Peyer's patch (tissue), 4 donors: ENCODE measurements around the gene ANGPTL4. TPM values are rescaled to one million over a fixed set of nuclear protein-coding genes. Genes with fewer than 3 reads are reported as not detected.

Source experiments
- DNase-seq, 3 donors: peaks; one replicate each; pipeline ENCODE4 v3.0.0-alpha.2; 2017 to 2019
- H3K27ac ChIP-seq, 4 donors: fragments of 200-600 bp; sonication (generic); one replicate each; pipeline ENCODE4 v1.5.1; 2016 to 2019
- H3K27me3 ChIP-seq, 2 donors: fragments of 200-600 bp; sonication (generic); one replicate each; pipeline ENCODE4 v1.5.1; 2019
- H3K36me3 ChIP-seq, 3 donors: fragments of 200-600 bp; sonication (generic); one replicate each; pipeline ENCODE4 v1.5.1; 2016 to 2019
- H3K4me1 ChIP-seq, 4 donors: fragments of 200-600 bp; sonication (generic); one replicate each; pipeline ENCODE4 v1.5.1; 2016 to 2019
- H3K4me3 ChIP-seq, 4 donors: fragments of 200-600 bp; sonication (generic); 1 replicate in 3 of 4; 2 replicates in 1 of 4; pipeline ENCODE4 v1.5.1; 2016 to 2019; ENCODE audit warnings: mild to moderate bottlenecking in 1 of 4
- H3K9me3 ChIP-seq, 4 donors: fragments of 200-600 bp; sonication (generic); one replicate each; pipeline ENCODE4 v1.5.1; 2016 to 2019; ENCODE audit warnings: mild to moderate bottlenecking in 1 of 4
- CTCF ChIP-seq, 6 experiments: fragments of 450-650 bp in 4 of 6; fragments of 200-600 bp in 2 of 6; sonication (generic) in 1 of 6; IDR thresholded peaks; one replicate each; pipeline ENCODE4 v1.5.1; 2017 to 2019; ENCODE audit warnings: antibody characterized with exemption in 6 of 6, mild to moderate bottlenecking in 3 of 6, moderate library complexity in 1 of 6
- POLR2A ChIP-seq, 2 donors: fragments of 450-650 bp; IDR thresholded peaks; one replicate each; pipeline ENCODE4 v1.5.1; 2017; ENCODE audit warnings: antibody characterized with exemption in 2 of 2, mild to moderate bottlenecking in 2 of 2, moderate library complexity in 2 of 2
- total RNA-seq, 4 donors: library from RNA; depleted of rRNA; stranded (reverse); fragments of >200 nt; gene quantifications; one replicate each; pipeline ENCODE4 v1.1.0, GENCODE V29; 2016

The ANGPTL4 gene
- total RNA-seq, 4 donors from 2014 or later, result 22.6 to 82.1 (median 29.9) TPM

DNA sequence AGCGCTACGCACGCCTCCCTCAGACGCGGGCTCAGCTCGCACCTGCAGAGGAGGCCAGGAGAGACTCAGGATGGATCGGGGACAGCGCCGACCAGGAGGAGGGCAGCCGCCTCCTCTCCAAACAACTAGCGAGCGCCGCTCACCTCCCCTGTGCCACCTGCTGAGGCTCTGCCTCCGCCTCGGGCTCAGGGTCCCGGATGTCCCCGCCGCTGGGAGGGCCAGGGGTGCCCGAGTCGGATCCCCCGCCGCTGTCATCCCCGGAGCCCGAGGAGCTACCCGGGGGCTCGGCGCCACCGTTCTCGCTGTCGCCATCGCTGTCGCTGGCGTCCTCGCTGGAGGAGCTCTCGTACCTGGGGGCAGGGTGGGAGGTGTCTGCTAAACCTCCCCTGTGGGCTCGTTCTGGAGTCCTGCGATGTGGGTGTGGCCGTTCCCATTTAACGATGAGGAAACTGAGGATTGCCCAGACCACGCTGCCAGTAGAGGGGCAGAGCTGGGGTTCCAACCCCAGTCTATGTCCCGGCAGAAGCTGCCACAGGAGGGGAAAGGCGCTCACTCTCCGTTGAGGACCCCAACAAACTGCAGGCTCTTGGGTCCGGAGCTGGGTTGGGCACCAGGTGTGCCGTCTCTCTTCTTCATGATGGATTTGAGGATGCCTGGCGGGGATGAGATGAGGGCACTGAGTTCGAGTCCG lies 30.0 kb upstream of the ANGPTL4 start:
- Histone ChIP-seq H3K4me3 (no peak overlapping the region), H3K27me3 (peaks cover 0 to 21% of the 10 kb centered on the region in 2 donors), H3K4me1 (peaks cover 0 to 26% (median 7%) of the 10 kb centered on the region in 4 donors), H3K36me3 (no peaks in the 10 kb centered on the region), H3K9me3 (no peaks in the 10 kb centered on the region), H3K27ac (no peak overlapping the region)
- no peak for TF ChIP-seq POLR2A (IDR thresholded peaks at IDR 0.05)
- TF ChIP-seq CTCF (IDR thresholded peaks at IDR 0.05), result no peak
- DNase-seq, result no peak

DNA sequence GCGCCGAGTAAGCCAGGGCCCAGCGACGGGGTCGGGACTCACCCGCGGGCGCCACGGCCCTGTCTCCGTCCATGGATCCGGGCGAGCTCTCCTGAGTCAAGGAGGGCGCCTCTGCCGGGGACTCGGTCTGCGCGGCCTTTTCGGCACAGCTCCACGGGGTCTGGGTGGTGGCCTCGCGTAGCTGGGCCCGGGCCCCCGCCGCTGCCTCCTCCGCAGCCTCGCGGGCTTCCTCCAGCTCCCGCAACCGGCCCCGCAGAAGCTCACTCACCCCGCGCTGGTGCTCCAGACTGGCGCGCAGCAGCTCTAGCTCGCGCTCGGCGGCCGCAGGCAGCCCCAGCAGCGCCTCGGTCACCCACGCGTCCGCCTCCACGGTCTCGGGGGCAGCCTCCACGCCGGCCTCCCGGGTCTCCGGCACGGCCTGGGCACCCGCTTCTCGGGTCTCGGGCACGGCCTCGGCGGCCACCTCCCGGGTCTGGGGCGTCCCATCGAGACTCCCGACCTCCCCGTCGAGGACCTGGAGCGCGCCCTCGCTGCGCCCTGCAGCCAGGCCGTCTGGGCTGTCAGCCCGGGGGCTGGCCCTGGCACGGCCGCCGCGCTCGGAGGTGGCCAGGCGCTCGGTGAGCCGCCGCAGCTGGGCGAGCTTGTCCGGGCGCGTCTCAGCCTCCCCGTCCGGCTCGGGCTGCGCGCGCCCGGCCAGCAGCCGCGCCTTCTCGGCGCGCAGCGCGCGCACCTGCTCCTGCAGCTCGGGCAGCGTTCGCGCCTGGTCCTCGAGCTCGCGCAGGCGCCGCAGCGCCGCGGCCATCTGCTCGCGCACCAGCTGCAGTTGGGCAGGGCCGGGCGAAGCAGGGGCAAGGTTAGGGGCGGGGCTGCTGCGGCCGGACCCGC lies 29.3 kb upstream of the ANGPTL4 start:
- H3K4me1 ChIP-seq, result peaks cover 0 to 26% (median 7%) of the 10 kb centered on the region in 4 donors
- no peak for TF ChIP-seq POLR2A (IDR thresholded peaks at IDR 0.05)
- no peak for TF ChIP-seq CTCF (IDR thresholded peaks at IDR 0.05)
- H3K27me3 ChIP-seq, result peaks cover 0 to 21% of the 10 kb centered on the region in 2 donors
- H3K9me3 ChIP-seq, result no peaks in the 10 kb centered on the region
- H3K27ac ChIP-seq, result no peak overlapping the region
- peak in 2 of 3 donors; percentile 64 to 71 for DNase-seq
- no peaks in the 10 kb centered on the region for H3K36me3 ChIP-seq
- H3K4me3 ChIP-seq, result peak overlapping the region in 3 of 4 donors; percentile 43 to 53 (median 46)

DNA sequence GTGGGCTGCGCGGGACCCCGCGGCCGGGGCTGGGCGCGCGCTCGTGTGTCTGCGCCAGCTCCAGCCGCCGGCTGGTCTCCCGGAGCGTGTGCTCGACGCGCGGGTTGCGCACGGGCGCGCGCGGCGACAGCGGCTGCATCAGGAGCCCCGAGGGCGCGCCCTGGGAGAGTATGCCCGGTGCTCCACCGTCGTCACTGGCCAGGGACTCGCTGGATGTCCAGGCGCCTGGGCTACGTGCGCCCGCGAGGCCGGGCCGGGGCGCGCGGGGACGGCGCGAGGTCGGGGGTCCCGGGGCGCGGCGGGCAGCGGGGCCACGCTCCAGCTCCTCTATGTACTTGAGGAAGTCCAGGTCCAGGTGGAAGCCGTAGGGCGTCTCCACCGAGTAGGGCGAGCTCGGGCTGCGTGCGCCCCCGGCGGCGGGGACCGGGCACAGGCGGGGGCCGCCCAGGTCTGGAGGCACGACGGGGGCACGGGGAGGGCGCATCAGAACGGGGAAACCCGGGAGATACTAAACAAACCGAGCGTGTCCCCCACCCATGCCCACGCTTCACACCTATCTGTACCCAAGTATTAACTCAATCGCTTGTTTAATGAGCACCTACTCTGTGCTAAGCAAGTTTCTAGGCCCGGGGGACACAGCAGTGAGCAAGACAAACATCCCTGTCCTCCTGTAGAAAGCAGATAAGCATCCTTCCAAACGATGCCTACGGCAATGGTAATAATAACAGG lies 28.4 kb upstream of the ANGPTL4 start:
- Histone ChIP-seq H3K27ac (no peak overlapping the region), H3K9me3 (no peaks in the 10 kb centered on the region), H3K27me3 (peaks cover 0 to 21% of the 10 kb centered on the region in 2 donors), H3K4me3 (peak overlapping the region in 3 of 4 donors; percentile 43 to 53 (median 46)), H3K36me3 (no peaks in the 10 kb centered on the region), H3K4me1 (peaks cover 0 to 26% (median 7%) of the 10 kb centered on the region in 4 donors)
- no peak for TF ChIP-seq CTCF (IDR thresholded peaks at IDR 0.05)
- peak in 2 of 3 donors; percentile 58 for DNase-seq

GRCh38 chr19:8336072-8336569 lies 27.8 kb upstream of the ANGPTL4 start:
- H3K9me3 ChIP-seq, result no peaks in the 10 kb centered on the region
- DNase-seq, result no peak
- peaks cover 0 to 26% (median 7%) of the 10 kb centered on the region in 4 donors for H3K4me1 ChIP-seq
- peaks cover 0 to 21% of the 10 kb centered on the region in 2 donors for H3K27me3 ChIP-seq
- TF ChIP-seq POLR2A (IDR thresholded peaks at IDR 0.05) (no peak), CTCF (IDR thresholded peaks at IDR 0.05) (no peak)
- H3K36me3 ChIP-seq, result no peaks in the 10 kb centered on the region
- H3K27ac ChIP-seq, result no peak overlapping the region
- H3K4me3 ChIP-seq, result no peak overlapping the region

DNA sequence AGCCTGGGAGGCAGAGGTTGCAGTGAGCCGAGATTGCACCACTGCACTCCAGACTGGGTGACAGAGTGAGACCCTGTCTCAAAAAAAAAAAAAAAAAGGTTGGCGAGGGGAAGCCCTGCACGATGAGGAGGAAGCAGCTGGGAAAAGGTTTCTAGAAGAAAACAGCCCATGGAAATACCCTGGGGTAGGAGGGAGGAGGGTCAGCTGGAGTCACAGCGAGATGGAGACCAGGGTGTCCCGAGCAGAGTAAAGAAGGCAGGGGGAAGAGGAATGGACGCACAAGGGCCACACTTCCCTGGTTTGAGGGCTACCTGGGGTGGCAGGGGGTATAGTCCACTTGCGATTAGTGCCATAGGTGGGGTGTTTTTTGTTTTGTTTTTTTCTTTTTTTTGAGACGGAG lies 27.3 kb upstream of the ANGPTL4 start:
- Histone ChIP-seq H3K4me1 (peaks cover 0 to 26% (median 7%) of the 10 kb centered on the region in 4 donors), H3K9me3 (no peaks in the 10 kb centered on the region), H3K36me3 (no peaks in the 10 kb centered on the region), H3K4me3 (no peak overlapping the region), H3K27me3 (peaks cover 0 to 21% of the 10 kb centered on the region in 2 donors), H3K27ac (no peak overlapping the region)
- TF ChIP-seq POLR2A (IDR thresholded peaks at IDR 0.05) (no peak), CTCF (IDR thresholded peaks at IDR 0.05) (no peak)
- DNase-seq, result no peak
